GM21576 (cell line): ENCODE results near the gene HERPUD1.

Experiments used
- ATAC-seq: cut with Tn5 transposase; IDR thresholded peaks from one replicate; pipeline ENCODE4 v1.9.1; 2021; ENCODE audit warnings: mild to moderate bottlenecking, moderate library complexity; ENCODE audit not compliant: unreplicated experiment

The HERPUD1 gene

GRCh38 chr16:56994311-56994710 is 62.4 kb downstream of the HERPUD1 start:
- no peak for ATAC-seq
